GM12874 (cell line): ENCODE measurements around the gene CTBP1.

Experiments
- TF ChIP-seq, protein P1 (sequence below): IDR thresholded peaks from 2 replicates; pipeline ENCODE4 v1.5.1; 2011; ENCODE audit warnings: low read depth, mild to moderate bottlenecking, control low read depth, low read length, moderate library complexity; ENCODE audit not compliant: insufficient read depth

Gene CTBP1

GRCh38 chr4:1277667-1278665 is 29.0 kb upstream of the CTBP1 start:
- TF ChIP-seq, protein P1, sequence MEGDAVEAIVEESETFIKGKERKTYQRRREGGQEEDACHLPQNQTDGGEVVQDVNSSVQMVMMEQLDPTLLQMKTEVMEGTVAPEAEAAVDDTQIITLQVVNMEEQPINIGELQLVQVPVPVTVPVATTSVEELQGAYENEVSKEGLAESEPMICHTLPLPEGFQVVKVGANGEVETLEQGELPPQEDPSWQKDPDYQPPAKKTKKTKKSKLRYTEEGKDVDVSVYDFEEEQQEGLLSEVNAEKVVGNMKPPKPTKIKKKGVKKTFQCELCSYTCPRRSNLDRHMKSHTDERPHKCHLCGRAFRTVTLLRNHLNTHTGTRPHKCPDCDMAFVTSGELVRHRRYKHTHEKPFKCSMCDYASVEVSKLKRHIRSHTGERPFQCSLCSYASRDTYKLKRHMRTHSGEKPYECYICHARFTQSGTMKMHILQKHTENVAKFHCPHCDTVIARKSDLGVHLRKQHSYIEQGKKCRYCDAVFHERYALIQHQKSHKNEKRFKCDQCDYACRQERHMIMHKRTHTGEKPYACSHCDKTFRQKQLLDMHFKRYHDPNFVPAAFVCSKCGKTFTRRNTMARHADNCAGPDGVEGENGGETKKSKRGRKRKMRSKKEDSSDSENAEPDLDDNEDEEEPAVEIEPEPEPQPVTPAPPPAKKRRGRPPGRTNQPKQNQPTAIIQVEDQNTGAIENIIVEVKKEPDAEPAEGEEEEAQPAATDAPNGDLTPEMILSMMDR: no peak

- TF ChIP-seq, protein P1: no peak
These were observed 28.1 kb upstream of the CTBP1 start for GRCh38 chr4:1276984-1277383.

DNA sequence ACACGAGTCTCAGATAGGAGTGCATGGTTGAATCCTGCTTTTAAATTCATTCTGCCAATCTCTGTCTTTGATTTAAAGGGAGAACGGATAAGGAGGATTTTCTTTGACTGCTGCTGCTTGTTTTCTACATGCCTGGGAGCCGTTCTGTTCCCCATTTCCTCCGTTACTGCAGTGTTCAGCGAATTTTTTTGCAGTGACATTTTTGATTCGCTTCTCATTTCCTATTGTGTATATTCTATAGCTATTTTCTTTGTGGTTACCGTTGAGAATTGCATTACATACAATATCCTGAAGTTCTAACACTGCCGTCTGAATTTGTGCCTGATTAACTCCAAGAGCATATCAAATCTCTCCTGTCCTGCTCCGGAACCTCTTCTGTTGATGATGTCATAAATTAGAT is 25.9 kb upstream of the CTBP1 start:
- TF ChIP-seq, protein P1: no peak

DNA sequence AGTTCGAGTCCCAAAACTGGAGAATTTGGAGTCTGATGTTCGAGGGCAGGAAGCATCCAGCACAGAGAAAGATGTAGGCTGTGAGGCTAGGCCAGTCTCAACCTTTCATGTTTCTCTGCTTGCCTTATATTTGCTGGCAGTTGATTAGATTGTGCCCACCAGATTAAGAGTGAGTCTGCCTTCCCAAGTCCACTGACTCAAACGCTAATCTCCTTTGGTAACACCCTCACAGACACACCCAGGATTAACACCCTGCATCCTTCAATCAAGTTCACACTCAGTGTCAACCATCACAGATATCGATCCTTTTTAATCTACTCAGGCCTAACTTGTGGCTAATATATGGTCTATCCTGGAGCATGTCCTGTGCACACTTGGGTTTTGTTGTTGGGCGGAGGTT is 22.8 kb upstream of the CTBP1 start:
- TF ChIP-seq, protein P1: no peak

GRCh38 chr4:1269209-1269608 is 20.3 kb upstream of the CTBP1 start:
- TF ChIP-seq, protein P1: no peak

DNA sequence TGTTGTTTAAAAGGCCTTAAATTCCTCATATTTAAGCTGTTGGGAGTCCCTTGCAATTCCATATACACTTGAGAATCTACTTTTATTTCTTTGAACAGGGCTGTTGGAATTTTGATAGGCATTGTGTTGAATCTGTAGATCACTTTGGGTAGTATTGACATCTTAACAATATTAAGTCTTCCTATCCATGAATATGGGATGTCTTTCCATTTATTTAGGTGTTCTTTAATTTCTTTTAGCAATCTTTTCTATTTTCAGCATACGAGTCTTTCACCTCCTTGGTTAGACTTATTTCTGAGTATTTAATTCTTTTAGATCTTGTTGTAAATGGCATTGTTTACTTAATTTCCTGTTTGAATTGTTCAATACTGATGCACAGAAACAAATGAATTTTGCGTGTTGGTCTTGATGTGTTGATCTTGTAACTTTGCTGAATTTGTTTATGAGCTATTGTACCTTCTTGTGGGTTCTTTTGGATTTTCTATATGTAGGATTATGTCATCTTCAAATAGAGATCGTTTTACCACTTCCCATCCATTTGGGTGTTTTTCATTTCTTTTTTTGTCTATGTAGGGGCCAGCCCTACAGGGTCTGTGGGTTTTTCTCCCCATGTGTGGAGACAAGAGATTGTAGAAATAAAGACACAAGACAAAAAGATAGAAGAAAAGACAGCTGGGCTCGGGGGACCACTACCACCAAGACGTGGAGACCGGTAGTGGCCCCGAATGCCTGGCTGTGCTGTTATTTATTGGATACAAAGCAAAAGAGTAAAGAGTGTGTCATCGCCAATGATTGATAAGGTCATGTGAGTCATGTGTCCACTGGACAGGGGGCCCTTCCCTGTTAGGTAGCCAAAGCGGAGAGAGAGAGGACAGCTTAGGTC is 18.2 kb upstream of the CTBP1 start:
- TF ChIP-seq, protein P1: no peak

GRCh38 chr4:1265351-1265750 is 16.4 kb upstream of the CTBP1 start:
- TF ChIP-seq, protein P1: no peak
